Measurements from ENCODE around the gene OOSP4A.

DNA sequence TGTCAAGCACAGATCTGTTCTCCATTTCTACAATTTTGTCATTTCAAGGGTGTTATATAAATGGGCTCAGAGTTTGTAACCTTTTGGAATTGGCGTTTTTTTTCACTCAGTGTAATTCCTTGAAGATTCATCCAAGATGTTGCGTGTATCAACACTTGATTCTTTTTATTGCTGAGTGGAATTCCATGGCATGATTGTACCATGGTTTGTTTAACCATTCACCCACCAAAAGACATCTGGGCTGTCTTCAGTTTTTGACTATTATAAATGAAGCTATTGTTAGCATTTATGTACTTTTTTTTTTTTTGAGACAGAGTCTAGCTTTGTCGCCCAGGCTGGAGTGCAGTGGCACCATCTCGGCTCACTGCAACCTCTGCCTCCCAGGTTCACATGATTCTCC lies 22.7 kb upstream of the OOSP4A start:
- no peak for TF ChIP-seq TAF1 (IDR thresholded peaks at IDR 0.05; ENCODE audit: low read depth)
- TF ChIP-seq CREB1 (IDR thresholded peaks at IDR 0.05; ENCODE audit: low read depth): no peak
- no peak for TF ChIP-seq EP300 (IDR thresholded peaks at IDR 0.05; ENCODE audit: borderline replicate concordance)
- TF ChIP-seq, protein P1, sequence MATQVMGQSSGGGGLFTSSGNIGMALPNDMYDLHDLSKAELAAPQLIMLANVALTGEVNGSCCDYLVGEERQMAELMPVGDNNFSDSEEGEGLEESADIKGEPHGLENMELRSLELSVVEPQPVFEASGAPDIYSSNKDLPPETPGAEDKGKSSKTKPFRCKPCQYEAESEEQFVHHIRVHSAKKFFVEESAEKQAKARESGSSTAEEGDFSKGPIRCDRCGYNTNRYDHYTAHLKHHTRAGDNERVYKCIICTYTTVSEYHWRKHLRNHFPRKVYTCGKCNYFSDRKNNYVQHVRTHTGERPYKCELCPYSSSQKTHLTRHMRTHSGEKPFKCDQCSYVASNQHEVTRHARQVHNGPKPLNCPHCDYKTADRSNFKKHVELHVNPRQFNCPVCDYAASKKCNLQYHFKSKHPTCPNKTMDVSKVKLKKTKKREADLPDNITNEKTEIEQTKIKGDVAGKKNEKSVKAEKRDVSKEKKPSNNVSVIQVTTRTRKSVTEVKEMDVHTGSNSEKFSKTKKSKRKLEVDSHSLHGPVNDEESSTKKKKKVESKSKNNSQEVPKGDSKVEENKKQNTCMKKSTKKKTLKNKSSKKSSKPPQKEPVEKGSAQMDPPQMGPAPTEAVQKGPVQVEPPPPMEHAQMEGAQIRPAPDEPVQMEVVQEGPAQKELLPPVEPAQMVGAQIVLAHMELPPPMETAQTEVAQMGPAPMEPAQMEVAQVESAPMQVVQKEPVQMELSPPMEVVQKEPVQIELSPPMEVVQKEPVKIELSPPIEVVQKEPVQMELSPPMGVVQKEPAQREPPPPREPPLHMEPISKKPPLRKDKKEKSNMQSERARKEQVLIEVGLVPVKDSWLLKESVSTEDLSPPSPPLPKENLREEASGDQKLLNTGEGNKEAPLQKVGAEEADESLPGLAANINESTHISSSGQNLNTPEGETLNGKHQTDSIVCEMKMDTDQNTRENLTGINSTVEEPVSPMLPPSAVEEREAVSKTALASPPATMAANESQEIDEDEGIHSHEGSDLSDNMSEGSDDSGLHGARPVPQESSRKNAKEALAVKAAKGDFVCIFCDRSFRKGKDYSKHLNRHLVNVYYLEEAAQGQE (IDR thresholded peaks at IDR 0.05; ENCODE audit: low read depth): no peak
- TF ChIP-seq, protein P2, sequence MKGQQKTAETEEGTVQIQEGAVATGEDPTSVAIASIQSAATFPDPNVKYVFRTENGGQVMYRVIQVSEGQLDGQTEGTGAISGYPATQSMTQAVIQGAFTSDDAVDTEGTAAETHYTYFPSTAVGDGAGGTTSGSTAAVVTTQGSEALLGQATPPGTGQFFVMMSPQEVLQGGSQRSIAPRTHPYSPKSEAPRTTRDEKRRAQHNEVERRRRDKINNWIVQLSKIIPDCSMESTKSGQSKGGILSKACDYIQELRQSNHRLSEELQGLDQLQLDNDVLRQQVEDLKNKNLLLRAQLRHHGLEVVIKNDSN (IDR thresholded peaks at IDR 0.05): no peak
- no peak for TF ChIP-seq RAD21 (IDR thresholded peaks at IDR 0.05; ENCODE audit: low read depth)
- no peak for TF ChIP-seq YY1 (IDR thresholded peaks at IDR 0.05; ENCODE audit: low read depth)
- TF ChIP-seq NFIC (IDR thresholded peaks at IDR 0.05): no peak
- TF ChIP-seq, protein P3, sequence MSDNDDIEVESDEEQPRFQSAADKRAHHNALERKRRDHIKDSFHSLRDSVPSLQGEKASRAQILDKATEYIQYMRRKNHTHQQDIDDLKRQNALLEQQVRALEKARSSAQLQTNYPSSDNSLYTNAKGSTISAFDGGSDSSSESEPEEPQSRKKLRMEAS (IDR thresholded peaks at IDR 0.05): no peak
- TF ChIP-seq ZBTB7A (IDR thresholded peaks at IDR 0.05; ENCODE audit: low read depth): no peak
- TF ChIP-seq CEBPB (IDR thresholded peaks at IDR 0.05): no peak

Data from Ishikawa (cell line).